22Rv1 (cell line): ENCODE data around the gene ARSG.

Experiments used
- H3K27ac ChIP-seq: fragments of 450-650 bp; 2 replicates; pipeline ENCODE4 v1.5.1; 2017
- CTCF ChIP-seq: fragments of 450-650 bp; IDR thresholded peaks from 2 replicates; pipeline ENCODE4 v1.5.1; 2017; ENCODE audit warnings: mild to moderate bottlenecking
- ZFX ChIP-seq: fragments of 450-650 bp; IDR thresholded peaks from 2 replicates; pipeline ENCODE4 v1.6.1; 2017; ENCODE audit warnings: antibody characterized with exemption, borderline replicate concordance

Gene ARSG

GRCh38 chr17:68383443-68384321, 92.4 kb downstream of the ARSG start:
- no peak overlapping the region for H3K27ac ChIP-seq
- no peak for TF ChIP-seq ZFX
- TF ChIP-seq CTCF: no peak

GRCh38 chr17:68384471-68384870, 93.2 kb downstream of the ARSG start:
- TF ChIP-seq CTCF (no peak), ZFX (no peak)
- H3K27ac ChIP-seq: no peak overlapping the region

DNA sequence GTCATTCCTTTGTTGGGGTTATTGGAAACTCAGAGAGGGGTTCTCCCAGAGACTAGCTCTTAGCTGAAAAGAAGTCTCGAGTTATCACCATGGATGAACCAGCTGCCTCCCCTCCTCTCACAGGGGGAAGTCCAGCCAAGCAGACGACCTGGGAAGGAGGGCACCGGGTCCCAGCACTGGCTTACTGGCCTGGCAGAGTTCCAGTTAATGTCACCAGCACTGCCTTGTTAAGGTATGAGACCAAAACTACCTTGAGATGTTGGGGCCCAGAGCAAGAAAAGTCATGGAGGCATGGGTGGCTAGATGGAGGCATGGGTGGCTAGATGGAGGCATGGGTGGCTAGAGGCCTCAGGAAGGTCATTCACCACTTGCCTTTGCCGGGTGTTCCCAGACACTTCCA, 93.6 kb downstream of the ARSG start:
- H3K27ac ChIP-seq: no peak overlapping the region

DNA sequence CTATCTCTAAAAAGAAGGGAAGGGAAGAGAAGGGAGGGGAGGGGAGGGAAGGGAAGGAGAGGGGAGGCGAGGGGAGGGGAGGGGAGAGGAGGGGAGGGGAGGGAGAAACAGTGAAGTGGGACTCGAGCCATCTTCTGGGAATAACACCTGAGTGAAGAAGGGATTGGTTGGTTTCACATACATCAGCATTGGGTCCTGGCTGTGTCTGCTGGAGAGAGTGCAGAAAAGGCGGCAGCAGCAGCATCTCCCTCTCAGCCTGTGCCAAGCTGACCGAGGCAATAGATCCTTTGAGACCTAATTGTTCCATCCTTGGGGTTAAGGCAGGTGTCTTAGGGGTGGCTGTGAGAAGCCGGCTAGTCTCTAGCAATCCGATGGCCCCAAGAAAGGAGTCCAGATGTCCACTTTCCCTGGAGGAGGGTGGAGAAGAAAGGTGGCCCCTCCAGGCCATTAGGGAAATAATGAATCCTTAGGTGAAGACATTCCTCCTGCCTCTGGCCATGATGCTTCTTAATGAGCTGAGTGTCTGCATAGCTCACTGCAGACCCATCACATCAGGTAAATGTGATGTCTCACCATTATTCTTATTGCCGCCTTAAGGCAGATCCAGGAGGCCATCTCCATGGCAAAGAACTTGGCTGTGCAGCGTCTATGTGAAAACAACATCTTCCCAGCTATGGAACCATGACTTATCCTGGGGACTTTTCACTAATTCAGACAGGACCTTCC, 94.4 kb downstream of the ARSG start:
- H3K27ac ChIP-seq: no peak overlapping the region
- TF ChIP-seq ZFX: no peak
- TF ChIP-seq CTCF: no peak

More for the DNA sequence above, 93.6 kb downstream of the ARSG start:
- TF ChIP-seq ZFX (no peak), CTCF (no peak)

DNA sequence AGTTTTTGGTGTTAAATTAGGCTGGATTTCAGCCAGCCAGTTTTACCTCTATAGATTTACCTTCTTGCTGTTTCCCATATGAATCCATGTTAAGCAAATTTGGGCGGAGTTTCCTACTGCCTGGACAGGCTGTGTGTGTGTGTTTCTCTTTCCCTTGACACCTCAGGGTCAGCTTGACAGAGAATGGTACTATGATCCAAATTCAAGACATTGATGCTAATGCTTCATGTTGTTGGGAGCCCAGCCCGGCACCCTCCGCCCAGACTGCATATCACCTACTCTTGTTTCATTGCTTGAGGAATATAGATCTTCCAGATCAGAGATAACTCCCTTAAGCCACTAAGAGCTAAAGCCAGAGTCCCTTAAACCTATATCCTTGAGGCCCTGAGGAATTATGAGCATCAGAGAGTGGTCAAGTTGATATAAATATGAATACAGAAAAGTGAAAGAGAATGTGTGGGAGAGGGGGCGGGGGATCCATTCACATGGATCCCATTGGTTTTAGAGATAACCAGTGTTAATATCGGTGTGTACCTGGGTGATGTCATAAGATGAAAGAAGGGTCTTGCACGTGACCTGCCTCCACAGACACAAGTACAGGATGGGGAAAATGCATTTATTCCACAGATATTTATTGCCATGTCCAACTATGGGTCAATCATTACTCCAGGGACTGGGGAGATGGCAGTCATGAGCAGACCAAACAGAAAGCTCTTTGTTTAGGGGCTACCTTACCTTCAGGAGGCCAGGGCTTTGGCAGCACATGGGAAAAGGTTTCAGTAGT, 96.3 kb downstream of the ARSG start:
- TF ChIP-seq ZFX: no peak
- TF ChIP-seq CTCF: no peak

DNA sequence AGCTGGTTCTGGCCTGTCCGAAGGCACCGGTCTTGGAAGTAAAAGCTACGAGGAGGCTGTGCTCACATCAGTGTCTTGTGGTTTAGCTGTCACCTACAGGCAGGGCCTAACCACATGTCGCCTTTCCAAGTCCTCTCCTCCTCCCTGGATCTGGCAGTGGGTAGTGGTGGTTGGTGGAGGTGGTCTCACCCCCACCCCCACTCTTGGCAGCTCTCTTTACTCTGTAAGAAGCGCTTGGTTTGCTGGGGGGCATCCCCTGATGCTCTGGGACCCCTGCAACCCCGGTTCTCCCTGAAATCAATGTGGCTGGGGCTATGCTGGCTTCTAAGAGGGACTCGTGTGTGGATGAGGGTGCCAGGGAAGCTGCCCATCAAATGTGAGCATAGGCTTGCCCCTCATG, 97.7 kb downstream of the ARSG start:
- TF ChIP-seq CTCF (no peak), ZFX (no peak)
- no peak overlapping the region for H3K27ac ChIP-seq

More for the DNA sequence above, 96.3 kb downstream of the ARSG start:
- H3K27ac ChIP-seq: no peak overlapping the region
